Upper lobe of left lung (tissue), 4 donors: ENCODE measurements around the gene TMEM232.

Experiments used
- CTCF ChIP-seq, 6 experiments: fragments of 450-650 bp in 4 of 6; fragments of 200-600 bp in 2 of 6; sonication (generic) in 2 of 6; IDR thresholded peaks; one replicate each; pipeline ENCODE4 v1.5.1; 2016 to 2019; ENCODE audit warnings: antibody characterized with exemption in 6 of 6
- EP300 ChIP-seq, 4 donors: sonication (generic); formaldehyde crosslinking; IDR thresholded peaks; one replicate each; pipeline ENCODE4 v1.5.1; 2017; ENCODE audit warnings: antibody characterized with exemption in 4 of 4, control low read depth in 2 of 4
- POLR2A ChIP-seq, 4 donors: fragments of 450-650 bp; IDR thresholded peaks; one replicate each; pipeline ENCODE4 v1.5.1; 2016 to 2017; ENCODE audit warnings: antibody characterized with exemption in 4 of 4, mild to moderate bottlenecking in 2 of 4
- POLR2AphosphoS5 ChIP-seq, 2 donors: sonication (generic); formaldehyde crosslinking; IDR thresholded peaks; one replicate each; pipeline ENCODE4 v1.5.1; 2017; ENCODE audit warnings: antibody characterized with exemption in 2 of 2

- TF ChIP-seq CTCF (IDR thresholded peaks at IDR 0.05), result no peak
- TF ChIP-seq POLR2AphosphoS5 (IDR thresholded peaks at IDR 0.05), result no peak
- no peak for TF ChIP-seq POLR2A (IDR thresholded peaks at IDR 0.05)
- TF ChIP-seq EP300 (IDR thresholded peaks at IDR 0.05), result no peak
Observed at GRCh38 chr5:110716247-110717245, 9.9 kb downstream of the TMEM232 start.
